SK-N-SH treated with all-trans-retinoic acid at 6 μM for 48 hours (cell line): ENCODE data around the gene SHISAL2B.
"Not testable (repeated sequence)": the region's sequence is repeated elsewhere in the genome, so short reads cannot be mapped to it uniquely, and the experiment has no call there.

Experiments
- ATAC-seq: fragments of 200-7000 bp; cut with Tn5 transposase; 3 replicates; pipeline ENCODE4 v1.9.1; 2020; ENCODE audit warnings: mild to moderate bottlenecking, moderate library complexity
- ARNTL ChIP-seq: fragments of 450-650 bp; formaldehyde crosslinking; IDR thresholded peaks from 2 replicates; pipeline ENCODE4 v1.5.0; 2020; ENCODE audit warnings: low read depth, mild to moderate bottlenecking, moderate library complexity, borderline replicate concordance
- BACH2 ChIP-seq: fragments of 250-450 bp; sonication (Bioruptor Pico); IDR thresholded peaks from 2 replicates; pipeline ENCODE4 v1.9.0; 2021; ENCODE audit warnings: mild to moderate bottlenecking, borderline replicate concordance
- CSDC2 ChIP-seq: fragments of 250-450 bp; sonication (Bioruptor Pico); IDR thresholded peaks from 2 replicates; pipeline ENCODE4 v1.5.0; 2020; ENCODE audit warnings: mild to moderate bottlenecking, moderate library complexity
- ESRRG ChIP-seq: fragments of 250-450 bp; sonication (Bioruptor Pico); IDR thresholded peaks from 2 replicates; pipeline ENCODE4 v1.6.1; 2021; ENCODE audit warnings: mild to moderate bottlenecking
- GLIS3 ChIP-seq: fragments of 250-450 bp; sonication (Bioruptor Pico); IDR thresholded peaks from 2 replicates; pipeline ENCODE4 v1.5.0; 2020; ENCODE audit warnings: mild to moderate bottlenecking, moderate library complexity
- ISL1 ChIP-seq: fragments of 250-450 bp; sonication (Bioruptor Pico); IDR thresholded peaks from 2 replicates; pipeline ENCODE4 v2.1.2; 2022; ENCODE audit warnings: mild to moderate bottlenecking, moderate library complexity
- OSR1 ChIP-seq: fragments of 250-450 bp; sonication (Bioruptor Pico); IDR thresholded peaks from 2 replicates; pipeline ENCODE4 v1.8.0; 2022; ENCODE audit warnings: moderate library complexity, mild to moderate bottlenecking, inconsistent platforms
- PPARA ChIP-seq: fragments of 250-450 bp; sonication (Bioruptor Pico); IDR thresholded peaks from 2 replicates; pipeline ENCODE4 v1.5.0; 2020; ENCODE audit warnings: mild to moderate bottlenecking, borderline replicate concordance
- RARB ChIP-seq: fragments of 250-450 bp; sonication (Bioruptor Pico); IDR thresholded peaks from 2 replicates; pipeline ENCODE4 v1.8.0; 2021; ENCODE audit warnings: mild to moderate bottlenecking, moderate library complexity
- SNAI2 ChIP-seq: fragments of 250-450 bp; sonication (Bioruptor Pico); IDR thresholded peaks from 2 replicates; pipeline ENCODE4 v1.5.0; 2020; ENCODE audit warnings: mild to moderate bottlenecking, moderate library complexity
- TCF4 ChIP-seq: fragments of 250-450 bp; sonication (Bioruptor Pico); IDR thresholded peaks from 2 replicates; pipeline ENCODE4 v1.8.0; 2021; ENCODE audit warnings: mild to moderate bottlenecking, moderate library complexity, borderline replicate concordance
- TOX ChIP-seq: fragments of 250-450 bp; sonication (Bioruptor Pico); IDR thresholded peaks from 2 replicates; pipeline ENCODE4 v1.8.0; 2021; ENCODE audit warnings: mild to moderate bottlenecking, moderate library complexity, borderline replicate concordance
- ZC3H10 ChIP-seq: fragments of 250-450 bp; sonication (Bioruptor Pico); IDR thresholded peaks from 2 replicates; pipeline ENCODE4 v1.5.1; 2021; ENCODE audit warnings: mild to moderate bottlenecking, moderate library complexity
- ZFP3 ChIP-seq: fragments of 250-450 bp; sonication (Bioruptor Pico); IDR thresholded peaks from 2 replicates; pipeline ENCODE4 v1.5.0; 2020; ENCODE audit warnings: mild to moderate bottlenecking, moderate library complexity
- ZFP30 ChIP-seq: fragments of 450-650 bp; formaldehyde crosslinking; IDR thresholded peaks from 2 replicates; pipeline ENCODE4 v1.5.0; 2022; ENCODE audit warnings: mild to moderate bottlenecking, moderate library complexity
- ZNF70 ChIP-seq: fragments of 450-650 bp; formaldehyde crosslinking; IDR thresholded peaks from 2 replicates; pipeline ENCODE4 v1.5.0; 2020; ENCODE audit warnings: mild to moderate bottlenecking, moderate library complexity
- ZNF8 ChIP-seq: fragments of 450-650 bp; formaldehyde crosslinking; IDR thresholded peaks from 2 replicates; pipeline ENCODE4 v1.5.0; 2020; ENCODE audit warnings: mild to moderate bottlenecking, moderate library complexity
- TF ChIP-seq, protein P1 (sequence below): fragments of 250-450 bp; sonication (Bioruptor Pico); IDR thresholded peaks from 2 replicates; pipeline ENCODE4 v1.5.1; 2020; ENCODE audit warnings: low read depth, mild to moderate bottlenecking, moderate library complexity
- TF ChIP-seq, protein P2 (sequence below): fragments of 250-450 bp; sonication (Bioruptor Pico); IDR thresholded peaks from 2 replicates; pipeline ENCODE4 v1.8.0; 2020; ENCODE audit warnings: mild to moderate bottlenecking, moderate library complexity, borderline replicate concordance
- TF ChIP-seq, protein P3 (sequence below): fragments of 250-450 bp; sonication (Bioruptor Pico); IDR thresholded peaks from 2 replicates; pipeline ENCODE4 v1.8.0; 2021; ENCODE audit warnings: low read depth, mild to moderate bottlenecking, moderate library complexity, borderline replicate concordance

SHISAL2B gene

DNA sequence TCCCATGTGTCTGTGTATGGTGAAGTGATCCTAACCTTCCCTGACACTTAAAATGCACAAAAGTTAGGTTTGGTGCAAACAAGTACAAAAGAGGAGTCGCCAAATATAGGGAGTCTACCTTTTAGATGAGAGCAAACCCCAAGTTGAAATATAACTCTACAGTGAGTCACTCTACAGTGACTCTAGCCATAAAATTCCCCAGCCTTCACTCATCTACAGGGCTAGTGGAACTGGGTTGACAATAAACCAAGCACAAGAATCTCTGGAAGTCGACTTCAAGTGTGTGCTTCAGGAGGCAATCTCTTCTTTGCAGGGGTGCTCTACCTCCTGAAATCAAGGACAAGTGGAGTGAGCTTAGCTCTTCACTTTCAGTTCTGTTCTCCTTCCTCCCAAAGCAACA, 3.3 kb downstream of the SHISAL2B start (continued):
- TF ChIP-seq, protein P1, sequence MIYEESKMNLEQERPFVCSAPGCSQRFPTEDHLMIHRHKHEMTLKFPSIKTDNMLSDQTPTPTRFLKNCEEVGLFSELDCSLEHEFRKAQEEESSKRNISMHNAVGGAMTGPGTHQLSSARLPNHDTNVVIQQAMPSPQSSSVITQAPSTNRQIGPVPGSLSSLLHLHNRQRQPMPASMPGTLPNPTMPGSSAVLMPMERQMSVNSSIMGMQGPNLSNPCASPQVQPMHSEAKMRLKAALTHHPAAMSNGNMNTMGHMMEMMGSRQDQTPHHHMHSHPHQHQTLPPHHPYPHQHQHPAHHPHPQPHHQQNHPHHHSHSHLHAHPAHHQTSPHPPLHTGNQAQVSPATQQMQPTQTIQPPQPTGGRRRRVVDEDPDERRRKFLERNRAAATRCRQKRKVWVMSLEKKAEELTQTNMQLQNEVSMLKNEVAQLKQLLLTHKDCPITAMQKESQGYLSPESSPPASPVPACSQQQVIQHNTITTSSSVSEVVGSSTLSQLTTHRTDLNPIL = no peak
- TF ChIP-seq SNAI2 (CRISPR knock-in tag) = no peak
- TF ChIP-seq ESRRG (CRISPR knock-in tag) = no peak
- no peak for TF ChIP-seq OSR1 (CRISPR knock-in tag)

DNA sequence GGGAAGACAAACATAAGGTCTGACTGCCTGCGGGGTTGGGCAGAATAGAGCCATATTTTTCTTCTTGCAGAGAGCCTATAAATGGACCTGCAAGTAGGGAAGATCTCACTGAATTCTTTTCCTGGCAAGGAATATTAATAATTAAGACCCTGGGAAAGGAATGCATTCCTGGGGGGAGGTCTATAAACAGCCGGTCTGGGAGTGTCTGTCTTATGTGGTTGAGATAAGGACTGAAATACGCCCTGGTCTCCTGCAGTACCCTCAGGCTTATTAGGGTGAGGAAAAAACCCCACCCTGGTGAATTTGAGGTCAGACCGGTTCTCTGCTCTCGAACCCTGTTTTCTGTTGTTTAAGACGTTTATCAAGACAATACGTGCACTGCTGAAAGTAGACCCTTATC, 6.1 kb downstream of the SHISAL2B start:
- not testable (repeated sequence) for ATAC-seq

DNA sequence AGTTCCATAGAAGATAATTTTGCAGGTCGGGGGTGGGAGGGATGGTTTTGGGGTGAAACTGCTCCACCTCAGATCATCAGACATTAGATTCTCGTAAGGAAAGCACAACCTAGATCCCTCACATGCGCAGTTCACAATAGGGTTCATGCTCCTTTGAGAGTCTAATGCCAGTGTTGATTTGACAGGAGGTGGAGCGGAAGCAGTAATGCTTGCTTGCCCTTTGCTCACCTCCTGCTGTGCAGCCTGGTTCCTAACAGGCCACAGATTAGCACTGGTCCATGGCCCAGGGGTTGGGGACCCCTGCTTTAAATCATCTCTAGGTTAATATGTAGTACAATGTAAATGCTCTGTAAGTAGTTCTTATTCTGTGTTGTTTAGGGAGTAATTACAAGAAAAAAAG, 10.5 kb downstream of the SHISAL2B start:
- TF ChIP-seq ZNF8 (CRISPR knock-in tag) (no peak), CSDC2 (CRISPR knock-in tag) (no peak), TCF4 (no peak), OSR1 (CRISPR knock-in tag) (no peak), ISL1 (CRISPR knock-in tag) (no peak), PPARA (CRISPR knock-in tag) (no peak), ZFP3 (CRISPR knock-in tag) (no peak), TOX (no peak), ARNTL (CRISPR knock-in tag) (no peak), ESRRG (CRISPR knock-in tag) (no peak), GLIS3 (CRISPR knock-in tag) (no peak), RARB (CRISPR knock-in tag) (no peak), ZFP30 (CRISPR knock-in tag) (no peak), ZNF70 (CRISPR knock-in tag) (no peak), ZC3H10 (no peak)
- TF ChIP-seq, protein P1 = no peak
- TF ChIP-seq, protein P2, sequence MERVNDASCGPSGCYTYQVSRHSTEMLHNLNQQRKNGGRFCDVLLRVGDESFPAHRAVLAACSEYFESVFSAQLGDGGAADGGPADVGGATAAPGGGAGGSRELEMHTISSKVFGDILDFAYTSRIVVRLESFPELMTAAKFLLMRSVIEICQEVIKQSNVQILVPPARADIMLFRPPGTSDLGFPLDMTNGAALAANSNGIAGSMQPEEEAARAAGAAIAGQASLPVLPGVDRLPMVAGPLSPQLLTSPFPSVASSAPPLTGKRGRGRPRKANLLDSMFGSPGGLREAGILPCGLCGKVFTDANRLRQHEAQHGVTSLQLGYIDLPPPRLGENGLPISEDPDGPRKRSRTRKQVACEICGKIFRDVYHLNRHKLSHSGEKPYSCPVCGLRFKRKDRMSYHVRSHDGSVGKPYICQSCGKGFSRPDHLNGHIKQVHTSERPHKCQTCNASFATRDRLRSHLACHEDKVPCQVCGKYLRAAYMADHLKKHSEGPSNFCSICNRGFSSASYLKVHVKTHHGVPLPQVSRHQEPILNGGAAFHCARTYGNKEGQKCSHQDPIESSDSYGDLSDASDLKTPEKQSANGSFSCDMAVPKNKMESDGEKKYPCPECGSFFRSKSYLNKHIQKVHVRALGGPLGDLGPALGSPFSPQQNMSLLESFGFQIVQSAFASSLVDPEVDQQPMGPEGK (CRISPR knock-in tag) = no peak
- TF ChIP-seq, protein P3, sequence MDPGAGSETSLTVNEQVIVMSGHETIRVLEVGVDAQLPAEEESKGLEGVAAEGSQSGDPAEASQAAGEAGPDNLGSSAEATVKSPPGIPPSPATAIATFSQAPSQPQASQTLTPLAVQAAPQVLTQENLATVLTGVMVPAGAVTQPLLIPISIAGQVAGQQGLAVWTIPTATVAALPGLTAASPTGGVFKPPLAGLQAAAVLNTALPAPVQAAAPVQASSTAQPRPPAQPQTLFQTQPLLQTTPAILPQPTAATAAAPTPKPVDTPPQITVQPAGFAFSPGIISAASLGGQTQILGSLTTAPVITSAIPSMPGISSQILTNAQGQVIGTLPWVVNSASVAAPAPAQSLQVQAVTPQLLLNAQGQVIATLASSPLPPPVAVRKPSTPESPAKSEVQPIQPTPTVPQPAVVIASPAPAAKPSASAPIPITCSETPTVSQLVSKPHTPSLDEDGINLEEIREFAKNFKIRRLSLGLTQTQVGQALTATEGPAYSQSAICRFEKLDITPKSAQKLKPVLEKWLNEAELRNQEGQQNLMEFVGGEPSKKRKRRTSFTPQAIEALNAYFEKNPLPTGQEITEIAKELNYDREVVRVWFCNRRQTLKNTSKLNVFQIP (CRISPR knock-in tag) = no peak
- ATAC-seq = no peak

DNA sequence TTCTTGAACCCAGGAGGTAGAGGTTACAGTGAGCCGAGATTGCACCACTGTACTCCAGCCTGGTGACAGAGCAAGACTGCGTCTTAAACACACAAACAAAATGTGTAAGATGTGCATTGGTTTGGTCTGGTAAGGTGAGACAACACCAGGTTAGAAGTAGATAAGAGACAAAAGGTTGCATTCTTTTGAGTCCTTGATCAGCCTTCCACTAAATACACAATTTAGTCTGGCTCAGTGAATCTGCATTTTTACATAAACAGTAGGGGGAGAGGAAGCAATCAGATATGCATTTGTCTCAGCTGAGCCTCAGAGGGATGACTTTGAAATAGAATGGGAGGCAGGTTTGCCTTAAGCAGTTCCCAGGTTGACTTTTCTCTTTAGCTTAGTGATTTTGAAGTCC, 15.8 kb downstream of the SHISAL2B start:
- ATAC-seq = not testable (repeated sequence)

DNA sequence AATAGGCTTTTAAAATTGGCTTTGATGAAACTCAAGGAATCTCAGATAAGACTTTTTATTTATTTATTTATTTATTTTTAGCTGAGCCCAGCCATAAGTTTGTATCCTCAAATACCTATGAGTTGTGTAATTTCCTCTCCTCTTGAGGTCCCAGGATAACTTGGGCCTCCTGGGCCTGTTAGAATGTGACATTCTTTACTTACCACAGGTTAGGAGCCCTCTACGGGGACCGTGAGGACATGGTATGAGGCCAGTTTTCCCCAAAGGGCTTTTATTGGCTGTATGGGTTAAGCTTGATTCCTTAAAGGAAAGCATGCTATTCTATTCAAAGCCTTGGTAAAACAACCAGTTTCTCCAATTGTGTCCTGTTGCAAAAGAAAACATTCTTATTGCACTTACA, 16.9 kb downstream of the SHISAL2B start:
- TF ChIP-seq, protein P3 (CRISPR knock-in tag) = no peak
- TF ChIP-seq BACH2 (no peak), ARNTL (CRISPR knock-in tag) (no peak)
- TF ChIP-seq, protein P2 (CRISPR knock-in tag) = no peak
- ATAC-seq = no peak

DNA sequence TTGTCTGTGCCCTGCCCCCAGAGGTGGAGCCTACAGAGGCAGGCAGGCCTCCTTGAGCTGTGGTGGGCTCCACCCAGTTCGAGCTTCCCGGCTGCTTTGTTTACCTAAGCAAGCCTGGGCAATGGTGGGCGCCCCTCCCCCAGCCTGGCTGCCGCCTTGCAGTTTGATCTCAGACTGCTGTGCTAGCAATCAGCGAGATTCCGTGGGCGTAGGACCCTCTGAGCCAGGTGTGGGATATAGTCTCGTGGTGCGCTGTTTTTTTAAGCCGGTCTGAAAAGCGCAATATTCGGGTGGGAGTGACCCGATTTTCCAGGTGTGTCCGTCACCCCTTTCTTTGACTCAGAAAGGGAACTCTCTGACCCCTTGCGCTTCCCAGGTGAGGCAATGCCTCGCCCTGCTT, 24.2 kb downstream of the SHISAL2B start:
- not testable (repeated sequence) for ATAC-seq
